ENCODE results near the gene GRAMD4.

- TF ChIP-seq GATA3 (IDR thresholded peaks at IDR 0.05; ENCODE audit: low read depth, low read length) (no peak), GATA2 (IDR thresholded peaks at IDR 0.05; ENCODE audit: low read depth, low read length) (no peak)
Measured at GRCh38 chr22:46651316-46651715, 31.1 kb downstream of the GRAMD4 start.

Data from SH-SY5Y (cell line).